GM12865 (cell line): ENCODE data around the gene CBARP.

Experiments used
- DNase-seq: peaks from one replicate; pipeline ENCODE4 v3.0.0; 2010; ENCODE audit warnings: low read depth
- H3K4me3 ChIP-seq: 2 replicates; pipeline ENCODE4 v1.5.1; 2011; ENCODE audit warnings: mild to moderate bottlenecking, low read depth, low read length, control low read depth
- TF ChIP-seq, protein P1 (sequence below): IDR thresholded peaks from 2 replicates; pipeline ENCODE4 v1.5.1; 2011; ENCODE audit warnings: low read length, control low read depth, low read depth, inconsistent platforms; ENCODE audit not compliant: insufficient read depth; ENCODE audit errors: missing control alignments

CBARP gene

DNA sequence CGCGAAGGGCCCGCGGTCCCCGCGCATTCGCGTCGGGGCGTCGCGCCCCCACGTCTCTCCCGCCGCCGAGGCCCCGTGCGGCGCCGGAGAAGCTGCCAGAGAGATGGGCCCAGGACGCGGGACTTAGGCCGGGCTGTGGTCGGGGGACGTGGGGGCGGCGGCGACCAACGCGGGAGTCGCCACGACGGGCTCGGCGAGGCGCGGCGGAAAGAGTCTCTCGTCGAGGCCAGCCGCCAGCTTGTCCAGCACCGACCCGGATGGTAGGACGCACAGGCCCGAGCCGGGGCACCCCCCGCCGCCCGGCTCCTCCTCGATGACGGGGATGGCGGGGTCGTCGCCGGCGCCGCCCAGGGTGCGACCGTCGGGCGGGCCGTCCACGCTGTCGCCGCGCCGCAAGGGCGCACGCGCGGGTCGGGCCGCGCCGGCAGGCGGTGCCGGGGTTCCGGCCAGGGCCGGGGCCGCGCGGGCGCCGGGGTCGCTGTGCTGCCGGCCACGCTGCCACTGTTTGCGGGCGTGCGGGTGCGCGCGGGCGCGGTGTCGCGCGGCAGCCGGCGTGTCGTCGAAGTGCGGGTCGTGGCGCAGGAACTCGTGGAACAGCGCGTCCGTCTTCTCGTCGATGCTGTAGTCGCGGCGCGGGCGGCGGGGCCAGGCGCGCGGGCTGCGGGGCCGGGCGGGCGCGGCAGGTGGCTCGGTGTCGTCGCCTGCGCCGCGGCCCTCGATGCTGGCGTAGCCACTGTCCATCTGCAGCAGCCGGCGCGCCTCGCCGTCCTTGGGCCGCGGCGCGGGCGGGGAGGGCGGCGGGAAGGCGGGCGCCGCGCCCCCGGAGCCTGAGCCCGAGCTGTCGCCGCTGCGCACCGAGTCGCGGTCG is 8.5 kb downstream of the CBARP start:
- H3K4me3 ChIP-seq = no peak overlapping the region
- TF ChIP-seq, protein P1, sequence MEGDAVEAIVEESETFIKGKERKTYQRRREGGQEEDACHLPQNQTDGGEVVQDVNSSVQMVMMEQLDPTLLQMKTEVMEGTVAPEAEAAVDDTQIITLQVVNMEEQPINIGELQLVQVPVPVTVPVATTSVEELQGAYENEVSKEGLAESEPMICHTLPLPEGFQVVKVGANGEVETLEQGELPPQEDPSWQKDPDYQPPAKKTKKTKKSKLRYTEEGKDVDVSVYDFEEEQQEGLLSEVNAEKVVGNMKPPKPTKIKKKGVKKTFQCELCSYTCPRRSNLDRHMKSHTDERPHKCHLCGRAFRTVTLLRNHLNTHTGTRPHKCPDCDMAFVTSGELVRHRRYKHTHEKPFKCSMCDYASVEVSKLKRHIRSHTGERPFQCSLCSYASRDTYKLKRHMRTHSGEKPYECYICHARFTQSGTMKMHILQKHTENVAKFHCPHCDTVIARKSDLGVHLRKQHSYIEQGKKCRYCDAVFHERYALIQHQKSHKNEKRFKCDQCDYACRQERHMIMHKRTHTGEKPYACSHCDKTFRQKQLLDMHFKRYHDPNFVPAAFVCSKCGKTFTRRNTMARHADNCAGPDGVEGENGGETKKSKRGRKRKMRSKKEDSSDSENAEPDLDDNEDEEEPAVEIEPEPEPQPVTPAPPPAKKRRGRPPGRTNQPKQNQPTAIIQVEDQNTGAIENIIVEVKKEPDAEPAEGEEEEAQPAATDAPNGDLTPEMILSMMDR = no peak
- no peak for DNase-seq

DNA sequence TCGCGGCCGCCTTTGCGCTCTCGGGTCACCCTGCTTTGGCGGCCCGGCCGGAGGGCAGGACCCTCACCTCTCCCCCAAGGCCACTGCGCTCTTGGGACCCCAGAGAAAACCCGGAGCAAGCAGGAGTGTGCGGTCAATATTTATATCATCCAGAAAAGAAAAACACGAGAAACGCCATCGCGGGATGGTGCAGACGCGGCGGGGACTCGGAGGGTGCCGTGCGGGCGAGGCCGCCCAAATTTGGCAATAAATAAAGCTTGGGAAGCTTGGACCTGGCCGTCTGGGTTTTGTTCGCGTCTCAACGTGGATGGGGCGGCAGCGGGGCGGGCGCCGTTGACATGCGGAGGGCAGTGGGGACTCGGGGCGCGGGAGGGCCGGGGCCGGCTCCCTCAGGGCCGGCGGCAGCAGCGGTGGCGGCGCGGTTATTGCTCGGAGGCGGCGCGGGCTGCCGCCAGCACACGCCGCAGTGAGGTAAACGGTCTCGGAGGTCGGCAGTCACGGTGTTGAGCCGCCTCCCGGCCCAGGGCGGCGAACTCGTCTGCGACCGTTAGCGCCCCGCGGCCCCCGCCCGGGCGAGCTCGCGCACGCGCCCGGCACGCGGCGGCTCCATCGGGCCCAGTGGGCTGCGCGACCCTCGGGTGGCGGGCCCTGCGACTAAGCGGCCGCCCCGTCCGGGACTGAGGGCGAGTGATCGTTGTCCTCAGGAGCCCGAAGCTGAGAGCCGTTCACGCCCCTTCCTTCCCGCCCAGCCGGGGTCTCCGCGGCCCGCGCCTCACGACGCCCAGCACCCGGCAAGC is 9.4 kb downstream of the CBARP start:
- no peak overlapping the region for H3K4me3 ChIP-seq
- no peak for DNase-seq
- TF ChIP-seq, protein P1 = no peak

DNA sequence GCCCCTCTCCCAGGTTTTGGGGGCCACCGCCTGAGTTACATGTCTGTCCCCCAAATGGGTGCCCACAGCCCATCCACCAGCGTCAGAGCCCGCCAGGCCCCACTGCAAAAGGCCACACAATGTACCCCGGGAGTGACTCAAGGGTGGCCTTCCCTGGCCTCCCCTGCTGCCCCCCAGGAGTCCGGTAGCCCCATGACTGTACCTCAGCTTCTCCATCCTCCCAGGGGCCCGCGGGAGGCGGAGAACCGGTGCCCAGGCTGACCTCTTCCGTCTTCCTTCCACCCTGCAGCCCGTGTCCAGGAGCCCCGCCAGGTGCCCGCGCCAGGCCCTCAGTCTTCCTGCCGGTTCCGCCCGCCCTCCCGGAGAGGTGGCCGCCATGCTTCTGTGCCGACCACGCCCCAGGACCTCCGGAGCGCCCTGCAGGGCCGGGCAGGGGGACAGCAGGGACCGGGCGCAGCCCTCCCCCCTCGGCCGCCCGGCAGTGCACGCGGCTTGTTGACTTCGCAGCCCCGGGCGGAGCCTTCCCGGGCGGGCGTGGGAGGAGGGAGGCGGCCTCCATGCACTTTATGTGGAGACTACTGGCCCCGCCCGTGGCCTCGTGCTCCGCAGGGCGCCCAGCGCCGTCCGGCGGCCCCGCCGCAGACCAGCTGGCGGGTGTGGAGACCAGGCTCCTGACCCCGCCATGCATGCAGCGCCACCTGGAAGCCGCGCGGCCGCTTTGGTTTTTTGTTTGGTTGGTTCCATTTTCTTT is 10.3 kb downstream of the CBARP start:
- H3K4me3 ChIP-seq = no peak overlapping the region
- no peak for DNase-seq
- TF ChIP-seq, protein P1 = no peak

DNA sequence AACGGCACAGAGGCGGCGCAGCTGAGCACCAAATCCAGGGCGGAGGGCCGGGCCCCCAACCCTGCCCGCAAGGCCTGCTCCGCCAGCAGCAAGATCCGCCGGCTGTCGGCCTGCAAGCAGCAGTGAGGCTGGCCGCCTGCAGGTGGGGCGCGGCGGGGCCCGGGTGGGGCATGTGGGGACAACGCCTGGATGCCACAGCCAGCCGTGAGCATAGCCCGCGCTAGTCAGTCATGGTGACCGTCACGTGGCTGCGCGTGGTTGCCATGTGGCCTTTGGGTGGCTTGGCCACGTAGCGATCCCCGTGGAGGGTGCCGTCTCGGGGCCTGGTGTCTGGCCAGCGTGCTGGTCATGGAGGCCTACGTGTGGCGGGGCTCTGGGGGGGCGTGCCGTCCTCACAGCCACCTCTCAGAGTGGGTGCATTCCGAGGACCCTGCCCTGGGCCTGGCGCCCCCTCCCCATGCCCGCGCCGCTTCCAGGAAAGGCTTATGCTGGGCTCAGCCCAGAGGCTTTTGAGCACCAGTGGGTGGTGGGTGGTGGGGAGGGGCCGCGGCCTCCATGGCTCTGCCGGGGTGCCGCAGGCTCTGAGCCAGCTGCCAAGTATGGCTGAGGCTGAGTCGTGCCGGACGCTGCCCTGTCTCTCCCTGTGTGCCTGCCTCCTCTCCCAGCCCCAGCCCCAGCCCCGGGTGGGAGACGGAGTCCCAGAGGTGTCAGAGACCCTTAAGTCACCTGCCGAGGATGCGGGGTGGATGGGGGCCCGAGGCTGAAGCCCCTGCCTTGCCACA is 11.1 kb downstream of the CBARP start:
- TF ChIP-seq, protein P1 = no peak
- no peak for DNase-seq
- no peak overlapping the region for H3K4me3 ChIP-seq

DNA sequence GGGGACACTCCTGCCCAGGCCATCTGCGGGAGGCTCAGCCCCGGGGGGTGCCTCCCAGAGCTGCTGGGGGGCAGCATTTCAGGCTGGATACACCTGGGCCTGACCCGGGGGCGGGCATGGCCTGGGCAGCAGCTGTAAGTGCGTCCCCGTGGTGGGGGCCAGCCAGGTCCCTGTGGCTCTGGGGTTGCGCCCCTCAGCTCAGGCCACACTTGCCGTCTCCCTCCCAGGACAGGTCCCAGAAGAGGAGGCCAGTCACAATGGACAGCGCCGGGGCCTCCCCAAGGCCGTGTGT is 11.6 kb downstream of the CBARP start:
- no peak overlapping the region for H3K4me3 ChIP-seq
- TF ChIP-seq, protein P1 = no peak

More for the DNA sequence above, 11.6 kb downstream of the CBARP start:
- DNase-seq = no peak
